NCI-H2107 treated with DMSO at 0.1 percent for 48 hours (cell line): ENCODE data around the gene NASP.
"Not testable (repeated sequence)": the region's sequence is repeated elsewhere in the genome, so short reads cannot be mapped to it uniquely, and the experiment has no call there.

ENCODE experiments used
- DNase-seq: peaks from one replicate; lab custom pipeline; 2025; ENCODE audit not compliant: unreplicated experiment; lab: John Stamatoyannopoulos, UW

Gene NASP

GRCh38 chr1:45569962-45570581 is 13.8 kb upstream of the NASP start:
- peak; percentile 50 for DNase-seq

- DNase-seq = no peak
Observed at GRCh38 chr1:45570631-45571030, 13.2 kb upstream of the NASP start.

DNA sequence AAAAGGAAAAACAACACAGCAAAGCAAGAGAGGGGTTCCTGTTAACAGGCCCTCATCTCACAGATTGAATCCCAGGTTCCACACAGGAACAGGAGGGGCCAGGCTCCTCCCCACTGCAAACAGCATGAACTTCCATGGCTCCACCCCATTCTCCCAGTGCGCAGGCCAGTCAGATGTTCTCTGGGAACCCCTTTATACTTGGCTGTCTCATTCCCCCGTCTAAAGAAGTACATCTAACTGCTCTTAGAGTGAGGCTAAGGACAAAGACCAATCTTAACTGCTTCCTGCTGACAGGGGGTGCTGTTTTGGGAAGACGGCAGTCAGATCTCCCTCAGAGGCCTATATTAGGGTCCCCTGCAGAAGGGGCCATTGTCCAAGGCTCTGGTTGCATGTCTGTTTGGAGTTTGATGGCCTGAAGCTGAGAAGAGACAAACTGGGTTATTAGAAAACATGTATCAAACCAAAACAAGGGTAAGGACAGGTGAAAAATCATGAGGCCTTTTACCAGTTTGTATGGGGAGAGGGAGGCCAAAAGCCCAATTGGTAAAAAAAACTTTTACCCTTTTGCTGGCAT is 10.5 kb upstream of the NASP start:
- no peak for DNase-seq

- no peak for DNase-seq
Observed at GRCh38 chr1:45574105-45574626, 9.7 kb upstream of the NASP start.

DNA sequence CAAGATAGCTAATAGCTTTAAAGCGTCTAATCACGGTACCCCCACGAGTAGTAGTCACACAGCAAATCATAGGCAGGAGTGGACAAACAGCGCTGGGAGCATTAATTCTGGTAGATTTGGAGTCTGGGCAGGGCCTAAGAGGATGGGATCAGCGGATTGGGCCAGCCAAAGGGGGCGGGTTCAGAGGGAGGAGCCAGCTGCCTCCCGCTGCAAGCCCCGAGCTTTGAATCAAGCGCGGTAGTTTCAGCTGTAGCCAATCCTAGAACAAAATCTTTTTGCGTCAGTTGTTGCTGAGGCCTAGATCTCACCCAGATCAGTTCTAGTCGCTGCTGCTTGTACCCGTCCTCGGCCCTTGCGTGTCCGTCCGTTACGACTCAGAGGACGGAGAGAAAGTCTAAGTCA is 576 bp upstream of the NASP start:
- peak; percentile 98 for DNase-seq

GRCh38 chr1:45584351-45585109 is 689 bp downstream of the NASP start:
- DNase-seq = peak; percentile 88

DNA sequence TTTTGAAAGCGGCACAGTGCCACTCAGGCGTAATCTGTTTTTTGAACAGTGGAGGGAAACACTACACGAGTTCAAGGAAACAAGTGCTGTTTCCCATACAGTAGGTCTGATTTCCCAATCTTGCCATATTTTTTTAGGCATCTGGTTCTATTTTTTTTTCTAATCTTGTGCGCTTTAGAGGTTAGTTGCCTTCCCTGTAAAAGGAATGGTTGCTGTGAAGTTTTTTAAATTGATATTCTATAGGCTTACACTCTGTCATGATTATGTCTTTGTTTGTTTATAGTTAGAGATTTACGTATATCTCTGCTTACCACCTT is 1.2 kb downstream of the NASP start:
- no peak for DNase-seq

DNA sequence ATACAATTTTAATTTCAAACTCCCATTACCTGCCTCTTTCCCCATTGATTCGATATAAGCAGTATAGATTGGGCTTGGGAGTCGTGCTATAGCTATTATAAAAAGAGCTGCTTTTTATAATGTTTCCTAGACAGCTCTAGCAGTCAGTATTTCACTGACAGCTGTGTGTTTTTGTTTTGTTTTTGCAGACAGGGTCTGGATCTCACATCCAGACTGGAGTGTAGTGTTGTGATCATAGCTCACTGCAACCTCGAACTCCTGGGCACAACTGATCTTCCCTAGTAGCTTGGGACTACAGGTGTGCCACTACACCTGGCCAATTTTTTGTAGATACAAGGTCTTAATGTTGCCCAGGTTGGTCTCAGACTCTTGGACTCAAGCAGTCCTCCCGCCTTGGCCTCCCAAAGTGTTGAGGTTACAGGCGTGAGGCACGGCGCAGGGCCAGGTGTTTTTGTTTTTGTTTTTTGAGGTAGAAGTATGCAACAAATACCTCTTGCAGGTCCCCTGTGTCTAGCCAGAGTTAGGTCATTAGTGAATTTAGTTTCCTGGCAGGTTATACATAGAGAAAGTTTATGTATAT is 1.7 kb downstream of the NASP start:
- DNase-seq = no peak

DNA sequence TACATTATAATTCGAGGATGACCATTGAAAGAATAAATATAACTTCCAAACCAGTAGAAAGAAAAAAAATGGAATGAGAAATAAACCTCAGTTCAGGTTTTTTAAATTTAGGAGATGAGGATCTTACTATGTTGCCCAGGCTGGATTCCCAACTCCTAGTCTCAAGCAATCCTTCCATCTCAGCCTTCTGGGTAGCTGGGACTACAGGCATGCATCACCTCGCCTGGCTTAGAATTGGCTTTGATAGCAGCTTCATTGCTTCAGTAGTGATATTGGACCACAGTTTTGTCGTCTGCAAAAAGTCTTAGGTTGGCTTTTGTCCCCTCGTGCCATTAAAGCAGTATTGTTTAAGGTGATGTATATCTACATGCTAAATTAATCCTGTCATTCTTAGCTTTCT is 2.9 kb downstream of the NASP start:
- DNase-seq = no peak

GRCh38 chr1:45589861-45590260 is 6.0 kb downstream of the NASP start:
- DNase-seq = no peak

DNA sequence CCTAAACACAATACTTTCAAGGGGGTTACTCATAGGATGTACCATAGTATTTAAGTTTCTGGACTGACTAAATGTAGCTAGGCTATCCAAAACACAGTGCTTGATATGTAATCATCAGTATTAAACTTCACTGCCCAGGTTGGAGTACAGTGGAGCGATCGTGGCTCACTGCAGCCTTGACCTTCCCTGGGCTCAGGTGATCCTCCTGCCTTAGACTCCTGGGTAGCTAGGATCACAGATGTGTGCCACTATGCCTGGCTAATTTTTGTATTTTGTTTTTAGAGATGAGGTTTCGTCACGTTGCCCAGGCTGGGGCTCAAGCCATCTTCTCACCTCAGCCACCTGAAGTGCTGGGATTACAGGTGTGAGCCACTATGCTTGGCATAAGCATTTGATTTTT is 10.6 kb downstream of the NASP start:
- no peak for DNase-seq

DNA sequence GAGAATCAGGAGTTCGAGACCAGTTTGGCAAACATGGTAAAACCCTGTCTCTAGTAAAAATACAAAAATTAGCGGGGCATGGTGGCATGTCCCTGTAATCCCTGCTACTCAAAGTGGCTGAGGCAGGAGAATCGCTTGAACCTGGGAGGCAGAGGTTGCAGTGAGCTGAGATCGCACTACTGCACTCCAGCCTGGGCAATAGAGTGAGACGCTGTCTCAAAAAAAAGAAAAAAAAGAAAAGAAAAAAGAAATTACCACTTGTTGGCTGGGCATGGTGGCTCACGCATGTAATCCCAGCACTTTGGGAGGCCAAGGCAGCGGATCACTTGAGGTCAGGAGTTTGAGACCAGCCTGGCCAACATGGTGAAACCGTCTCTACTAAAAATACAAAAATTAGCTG is 12.9 kb downstream of the NASP start:
- DNase-seq = not testable (repeated sequence)

GRCh38 chr1:45604239-45604638 is 20.4 kb downstream of the NASP start:
- no peak for DNase-seq

- no peak for DNase-seq
Observed at GRCh38 chr1:45607404-45608074, 23.7 kb downstream of the NASP start.

DNA sequence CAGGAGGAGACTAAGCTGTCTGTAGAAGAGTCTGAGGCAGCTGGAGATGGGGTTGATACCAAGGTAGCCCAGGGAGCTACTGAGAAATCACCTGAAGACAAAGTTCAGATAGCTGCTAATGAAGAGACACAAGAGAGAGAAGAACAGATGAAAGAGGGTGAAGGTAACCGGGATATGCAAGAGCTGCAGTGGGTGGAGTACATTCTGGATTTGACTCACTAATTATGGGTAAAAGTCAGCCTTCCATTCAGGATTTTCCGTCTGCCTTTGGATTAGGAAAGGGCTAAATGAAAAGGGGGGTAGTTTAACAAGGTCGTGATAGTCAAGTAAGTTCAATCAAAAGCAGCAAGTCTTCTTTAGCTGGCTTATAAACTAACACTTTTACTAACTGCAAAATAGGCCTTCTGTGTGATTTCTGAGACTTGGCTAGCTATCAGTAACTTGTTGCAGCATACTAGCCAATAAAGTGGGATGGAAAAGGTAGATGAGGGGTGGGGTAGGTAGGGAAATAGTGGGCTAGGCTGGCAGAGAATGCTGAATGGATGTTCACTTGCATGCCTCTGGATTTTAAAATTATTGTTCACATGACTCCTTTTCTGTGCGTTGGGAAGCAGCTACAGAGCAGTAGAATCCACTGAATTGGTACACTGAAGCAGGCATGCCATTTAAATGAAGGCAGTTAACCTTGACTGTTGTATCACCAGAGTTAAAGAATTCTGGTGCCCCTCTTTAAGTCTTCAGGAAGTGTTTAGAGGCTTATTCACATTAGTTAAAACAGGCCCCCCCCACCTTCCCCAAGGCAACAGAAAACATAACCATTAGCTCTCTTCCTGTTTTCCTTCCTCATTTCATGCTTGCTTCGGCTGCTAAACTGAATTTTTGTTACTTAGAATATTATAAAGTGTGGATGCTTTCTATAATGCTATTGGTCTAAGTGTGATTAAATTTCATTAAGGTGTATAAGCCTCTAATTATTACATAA is 24.6 kb downstream of the NASP start:
- DNase-seq = no peak

- no peak for DNase-seq
Observed at GRCh38 chr1:45610589-45611226, 26.9 kb downstream of the NASP start.

DNA sequence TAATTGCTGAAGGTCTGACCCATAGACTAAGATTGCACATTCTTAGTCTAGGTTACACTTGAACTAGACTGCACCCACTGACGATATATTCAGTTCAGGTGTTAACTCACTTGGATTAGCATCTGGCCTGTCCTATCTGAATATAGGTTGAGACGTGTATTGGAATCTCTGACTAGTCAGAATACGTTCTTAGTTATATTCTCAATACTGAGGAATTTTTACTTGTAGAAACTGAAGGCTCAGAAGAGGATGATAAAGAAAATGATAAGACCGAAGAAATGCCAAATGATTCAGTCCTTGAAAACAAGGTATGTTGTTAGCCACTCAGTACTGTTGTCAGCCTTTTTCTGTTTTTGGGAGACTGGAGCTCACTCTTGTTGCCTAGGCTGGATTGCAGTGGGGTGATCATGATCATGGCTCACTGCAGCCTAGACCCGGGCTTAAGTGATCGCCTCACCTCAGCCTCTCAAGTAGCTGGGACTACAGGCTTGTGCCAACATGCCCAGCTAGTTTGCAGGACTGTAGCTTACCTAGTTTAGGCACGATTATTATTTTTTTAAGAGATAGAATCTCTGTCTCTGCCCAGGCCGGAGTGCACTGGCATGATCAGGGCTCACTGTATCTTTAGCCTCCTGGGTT is 29.2 kb downstream of the NASP start:
- DNase-seq = no peak

GRCh38 chr1:45615885-45616284 is 32.0 kb downstream of the NASP start:
- DNase-seq = no peak

DNA sequence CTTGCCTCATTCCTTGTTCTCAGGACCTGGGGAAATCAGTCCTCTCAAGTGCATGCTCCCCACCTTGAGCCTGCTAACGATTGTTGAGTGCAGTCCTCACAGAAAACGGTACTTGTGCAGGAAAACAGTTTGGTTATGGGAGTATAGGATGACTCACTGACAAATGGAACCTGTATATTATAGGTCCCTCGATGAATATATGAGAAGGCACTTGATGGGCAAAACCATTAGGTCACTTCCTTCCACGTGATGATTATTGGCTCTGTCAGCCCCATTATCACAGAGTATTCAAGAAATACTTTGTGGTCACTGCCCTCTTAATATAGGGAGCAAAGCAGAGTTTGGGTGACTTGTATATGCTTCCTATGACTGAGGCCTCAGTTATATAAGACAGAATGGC is 33.8 kb downstream of the NASP start:
- DNase-seq = no peak
